Measurements from ENCODE around the gene METTL16.

Gene METTL16

GRCh38 chr17:2395258-2396181 is 116.2 kb downstream of the METTL16 start:
- TF ChIP-seq, protein P1, sequence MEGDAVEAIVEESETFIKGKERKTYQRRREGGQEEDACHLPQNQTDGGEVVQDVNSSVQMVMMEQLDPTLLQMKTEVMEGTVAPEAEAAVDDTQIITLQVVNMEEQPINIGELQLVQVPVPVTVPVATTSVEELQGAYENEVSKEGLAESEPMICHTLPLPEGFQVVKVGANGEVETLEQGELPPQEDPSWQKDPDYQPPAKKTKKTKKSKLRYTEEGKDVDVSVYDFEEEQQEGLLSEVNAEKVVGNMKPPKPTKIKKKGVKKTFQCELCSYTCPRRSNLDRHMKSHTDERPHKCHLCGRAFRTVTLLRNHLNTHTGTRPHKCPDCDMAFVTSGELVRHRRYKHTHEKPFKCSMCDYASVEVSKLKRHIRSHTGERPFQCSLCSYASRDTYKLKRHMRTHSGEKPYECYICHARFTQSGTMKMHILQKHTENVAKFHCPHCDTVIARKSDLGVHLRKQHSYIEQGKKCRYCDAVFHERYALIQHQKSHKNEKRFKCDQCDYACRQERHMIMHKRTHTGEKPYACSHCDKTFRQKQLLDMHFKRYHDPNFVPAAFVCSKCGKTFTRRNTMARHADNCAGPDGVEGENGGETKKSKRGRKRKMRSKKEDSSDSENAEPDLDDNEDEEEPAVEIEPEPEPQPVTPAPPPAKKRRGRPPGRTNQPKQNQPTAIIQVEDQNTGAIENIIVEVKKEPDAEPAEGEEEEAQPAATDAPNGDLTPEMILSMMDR (IDR thresholded peaks at IDR 0.05; ENCODE audit: low read depth, low read length, missing control alignments) = no peak
- no peak overlapping the region for H3K4me3 ChIP-seq (ENCODE audit: low read depth, low read length)
- in situ Hi-C loops (cut with HindIII; ENCODE audit: low sequenced_read_pairs) = no loop called here
- no peak for DNase-seq (ENCODE audit: low read depth)

GRCh38 chr17:2394775-2395201 is 116.9 kb downstream of the METTL16 start:
- TF ChIP-seq, protein P1 (IDR thresholded peaks at IDR 0.05; ENCODE audit: low read depth, low read length, missing control alignments) = no peak
- no peak for DNase-seq (ENCODE audit: low read depth)
- H3K4me3 ChIP-seq (ENCODE audit: low read depth, low read length) = no peak overlapping the region
- in situ Hi-C loops (cut with HindIII; ENCODE audit: low sequenced_read_pairs) = no loop called here

- peak overlapping the region; percentile 16 for H3K4me3 ChIP-seq (ENCODE audit: low read depth, low read length)
- in situ Hi-C loops (cut with HindIII; ENCODE audit: low sequenced_read_pairs) = no loop called here
- TF ChIP-seq, protein P1 (IDR thresholded peaks at IDR 0.05; ENCODE audit: low read depth, low read length, missing control alignments) = no peak
- DNase-seq (ENCODE audit: low read depth) = no peak
Measured at GRCh38 chr17:2393954-2394749, 117.5 kb downstream of the METTL16 start.

GRCh38 chr17:2393174-2393953 is 118.3 kb downstream of the METTL16 start:
- TF ChIP-seq, protein P1 (IDR thresholded peaks at IDR 0.05; ENCODE audit: low read depth, low read length, missing control alignments) = no peak
- peak overlapping the region; percentile 46 for H3K4me3 ChIP-seq (ENCODE audit: low read depth, low read length)
- in situ Hi-C loops (cut with HindIII; ENCODE audit: low sequenced_read_pairs) = no loop called here
- no peak for DNase-seq (ENCODE audit: low read depth)

DNA sequence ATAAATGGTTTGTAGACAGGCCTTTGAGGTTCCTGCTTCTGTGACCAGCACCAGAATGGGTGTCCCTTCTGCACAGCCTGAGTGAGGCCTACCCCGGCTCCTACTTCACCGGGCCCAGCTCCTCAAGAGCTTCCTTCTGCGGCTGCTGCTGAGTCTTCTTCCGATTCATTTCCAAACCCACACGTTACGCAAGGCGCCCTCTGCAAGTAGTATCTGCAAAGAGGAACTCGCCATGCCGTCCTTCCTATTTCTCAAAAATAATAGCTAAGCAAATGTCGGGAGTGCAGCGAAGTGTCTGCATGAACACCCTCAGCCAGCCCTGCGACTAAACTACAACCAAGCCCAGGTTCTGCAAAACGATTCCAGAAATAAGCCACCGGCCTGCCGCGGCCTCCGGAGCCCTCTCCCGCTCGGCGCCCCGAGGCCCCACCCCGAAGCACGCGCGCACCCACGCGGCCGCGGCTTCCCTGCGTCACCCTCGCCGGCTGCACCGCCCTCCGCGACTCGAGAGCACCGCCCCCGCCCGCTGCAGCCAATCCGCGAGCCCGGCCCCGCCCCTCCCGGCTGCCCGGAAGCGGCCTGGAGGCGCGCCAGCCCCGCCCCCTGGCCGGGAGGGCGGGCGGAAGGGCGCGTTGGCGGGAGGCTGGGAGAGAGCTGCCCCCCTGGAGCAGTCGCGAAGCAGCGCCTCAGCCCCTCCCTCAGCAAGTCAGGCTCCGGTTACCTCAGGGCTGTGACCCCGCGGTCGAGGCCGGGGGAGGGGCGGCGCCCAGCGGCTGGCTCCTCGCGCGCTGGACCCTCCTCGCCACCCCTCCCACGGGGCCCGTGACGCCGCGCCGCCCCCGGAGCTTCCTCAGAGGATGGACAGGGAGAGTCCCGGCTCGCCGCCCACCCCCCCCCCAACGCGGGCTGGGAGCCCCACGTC is 119.2 kb downstream of the METTL16 start:
- in situ Hi-C loops (cut with HindIII; ENCODE audit: low sequenced_read_pairs) = no loop called here
- TF ChIP-seq, protein P1 (IDR thresholded peaks at IDR 0.05; ENCODE audit: low read depth, low read length, missing control alignments) = no peak
- H3K4me3 ChIP-seq (ENCODE audit: low read depth, low read length) = peak overlapping the region; percentile 46
- peak; percentile 67 for DNase-seq (ENCODE audit: low read depth)
